GDM1 (cell line): Measurements from ENCODE around the gene MACROD2.
A peak's percentile ranks its signal among the peaks of the same experiment; 100 is the strongest.
"Not testable (repeated sequence)": the region's sequence is repeated elsewhere in the genome, so short reads cannot be mapped to it uniquely, and the experiment has no call there.

Experiments used
- DNase-seq: peaks from one replicate; lab custom pipeline; 2025; lab: John Stamatoyannopoulos, UW

The MACROD2 gene

DNA sequence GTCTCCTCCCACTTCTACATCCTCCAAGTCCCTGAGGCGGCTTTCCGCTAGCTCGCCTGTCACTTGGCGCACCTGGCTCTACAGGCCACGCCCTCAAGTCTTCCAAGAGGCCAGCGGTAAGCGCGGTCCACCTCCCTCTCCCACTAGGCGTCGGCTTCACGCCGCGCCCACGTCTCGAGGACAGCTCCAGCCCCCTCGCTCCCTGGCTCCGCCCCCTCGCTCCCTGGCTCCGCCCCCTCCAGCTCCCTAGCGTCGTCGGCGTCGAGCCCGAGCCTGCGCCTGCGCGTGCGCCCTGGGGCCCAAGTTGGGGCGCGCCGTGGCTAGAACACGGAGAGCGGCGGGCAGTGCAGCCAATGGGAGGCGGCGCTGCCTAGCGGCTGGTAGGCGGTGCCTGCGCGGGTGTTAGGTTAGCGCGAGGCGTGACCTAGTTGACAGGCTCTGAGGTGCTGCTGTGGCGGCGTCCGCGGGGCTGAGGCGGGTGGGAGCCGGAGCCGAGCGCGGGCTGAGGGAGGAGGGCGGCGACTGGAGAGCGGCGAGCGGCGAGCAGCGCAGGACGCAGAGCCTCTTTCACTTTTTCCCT is at the start of gene MACROD2:
TSS of gene MACROD2 (plus strand) at position 431 of the 580 bp plus-strand sequence.
- no peak for DNase-seq

GRCh38 chr20:13947719-13948118 is 47.6 kb upstream of the MACROD2 start:
- DNase-seq, result no peak

GRCh38 chr20:13953227-13953626 is 42.1 kb upstream of the MACROD2 start:
- DNase-seq, result no peak

DNA sequence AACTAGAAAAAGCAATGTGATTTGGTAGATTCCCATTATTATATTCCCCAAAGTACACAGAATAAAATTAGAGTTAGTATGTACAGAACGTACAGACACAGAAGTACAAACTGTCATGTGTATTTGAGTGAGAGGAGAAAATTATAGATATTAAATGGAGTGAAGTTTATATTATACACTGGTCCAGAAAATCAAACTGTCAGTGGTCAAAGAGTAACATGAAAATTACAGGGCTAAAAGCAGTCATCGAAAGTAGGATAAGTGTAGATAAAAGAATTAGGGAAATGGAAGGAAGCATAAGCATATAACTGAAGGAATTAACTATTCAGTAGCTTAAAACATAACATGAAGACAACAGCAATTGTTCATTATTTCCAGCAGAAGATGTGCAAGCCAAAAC is 35.2 kb upstream of the MACROD2 start:
- no peak for DNase-seq

DNA sequence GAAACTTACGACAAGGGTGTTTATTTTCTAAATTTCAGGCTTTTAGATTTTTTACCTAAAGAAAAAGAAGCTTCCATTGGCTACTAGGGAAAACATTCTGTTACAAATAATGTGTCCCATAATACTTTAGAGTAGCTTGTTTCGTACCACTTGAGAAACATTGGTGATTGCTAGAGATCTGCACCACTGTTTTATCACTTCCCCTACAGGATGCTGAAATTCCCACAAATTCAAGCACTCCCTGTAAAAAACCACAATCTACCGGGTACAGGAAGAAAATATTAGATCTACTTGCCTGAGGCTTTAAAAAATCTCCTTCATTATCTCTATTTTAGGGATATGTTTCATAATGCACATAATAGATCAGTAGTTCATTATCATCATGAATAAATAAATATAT is 34.8 kb upstream of the MACROD2 start:
- DNase-seq, result no peak

DNA sequence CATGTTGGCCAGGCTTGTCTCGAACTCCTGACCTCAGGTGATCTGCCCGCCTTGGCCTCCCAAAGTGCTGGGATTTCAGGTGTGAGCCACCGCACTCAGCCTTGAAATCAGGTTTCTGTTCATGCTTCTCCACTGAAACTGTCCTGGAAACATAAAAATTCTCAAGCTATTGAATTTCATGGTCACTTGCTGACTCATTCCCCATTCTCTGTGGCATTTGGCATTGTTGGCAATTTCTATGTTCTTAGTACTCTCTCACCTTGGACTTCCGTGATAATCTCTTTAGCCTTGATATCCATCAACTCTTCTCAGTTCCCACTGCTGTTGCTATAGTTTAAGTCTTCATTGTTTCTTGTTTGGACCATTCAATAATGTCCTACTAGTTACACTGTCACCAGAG is 11.1 kb upstream of the MACROD2 start:
- DNase-seq, result no peak

GRCh38 chr20:13990465-13990864 is 4.9 kb upstream of the MACROD2 start, which contains the start of gene SEL1L2:
Gene SEL1L2, minus strand, starts transcription at chr20:13990614. Its CDS starts 80 bp downstream, at chr20:13990534.
- DNase-seq, result no peak

DNA sequence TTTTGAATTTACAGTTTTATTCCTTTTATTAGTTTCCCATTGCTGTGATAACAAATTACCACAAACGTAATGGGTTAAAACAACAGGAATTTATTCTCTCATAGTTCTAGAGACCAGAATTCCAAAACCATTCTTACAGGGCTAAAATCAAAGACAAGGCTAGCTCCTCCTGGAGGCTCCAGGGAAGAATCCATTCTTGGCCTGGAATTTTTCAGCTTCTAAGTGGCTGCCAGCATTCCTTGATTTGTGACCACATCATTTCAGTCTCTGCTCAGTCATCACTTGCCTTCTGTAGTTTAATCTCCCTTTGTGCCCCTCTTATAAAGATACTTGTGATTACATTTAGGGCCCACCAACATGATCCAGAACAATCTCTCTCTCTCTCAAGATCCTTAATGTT is 4.0 kb upstream of the MACROD2 start:
- DNase-seq, result no peak

- not testable (repeated sequence) for DNase-seq
Measured at GRCh38 chr20:13991955-13992354, 3.4 kb upstream of the MACROD2 start.

GRCh38 chr20:13995841-13996240 is 525 bp downstream of the MACROD2 start:
- no peak for DNase-seq

DNA sequence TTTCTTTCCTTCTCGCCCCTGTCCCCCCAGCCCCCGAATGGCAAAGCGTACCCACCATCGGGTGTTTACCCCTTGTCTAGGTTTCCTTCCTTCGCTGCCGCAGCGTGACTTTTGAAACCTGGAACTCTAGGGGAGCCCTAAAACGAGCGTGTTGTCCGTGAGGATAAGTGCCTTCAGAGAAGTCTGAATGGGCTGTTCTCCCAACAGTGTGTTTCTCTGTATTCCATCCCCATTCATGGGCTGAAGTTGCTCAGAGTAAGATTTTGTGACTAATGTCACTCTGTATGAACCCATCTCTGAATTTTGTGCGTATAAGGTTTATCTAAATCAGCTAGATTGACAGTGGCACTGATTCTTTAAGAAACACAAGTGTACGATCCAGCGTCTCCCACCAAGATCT is 949 bp downstream of the MACROD2 start:
- no peak for DNase-seq

DNA sequence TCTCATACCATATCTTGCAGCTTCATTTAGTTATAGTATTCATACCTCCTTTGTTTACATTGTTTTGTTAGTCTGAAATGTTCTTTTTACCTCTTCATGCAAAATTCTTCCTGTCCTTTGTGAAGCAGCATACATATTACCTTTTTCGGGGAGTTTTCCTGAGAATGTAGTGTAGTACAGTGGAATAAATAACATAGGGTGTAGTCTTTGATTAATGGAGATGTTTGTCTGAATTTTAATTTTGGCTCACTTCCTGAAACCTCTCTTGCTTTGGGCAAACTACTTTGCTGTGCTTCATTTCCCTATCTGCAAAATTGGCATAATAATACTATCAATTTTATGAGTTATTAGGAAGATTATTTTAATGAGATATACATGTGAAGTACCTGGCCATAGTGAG is 5.6 kb downstream of the MACROD2 start:
- DNase-seq, result no peak

GRCh38 chr20:14005996-14006395 is 10.7 kb downstream of the MACROD2 start:
- DNase-seq, result no peak

DNA sequence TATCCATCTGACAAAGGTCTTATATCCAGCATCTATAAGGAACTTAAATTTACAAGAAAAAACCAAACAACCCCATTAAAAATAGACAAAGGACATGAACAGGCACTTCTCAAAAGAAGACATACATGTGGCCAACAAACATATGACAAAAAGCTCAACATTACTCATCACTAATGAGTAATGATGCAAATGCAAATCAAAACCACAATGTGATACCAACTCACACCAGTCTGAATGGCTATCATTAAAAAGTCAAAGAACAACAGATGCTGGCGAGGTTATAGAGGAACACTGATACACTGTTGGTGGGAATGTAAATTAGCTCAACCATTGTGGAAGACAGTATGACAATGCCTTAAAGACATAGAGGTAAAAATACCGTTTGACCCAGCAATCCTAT is 13.9 kb downstream of the MACROD2 start:
- no peak for DNase-seq

GRCh38 chr20:14012671-14013070 is 17.4 kb downstream of the MACROD2 start:
- no peak for DNase-seq

- no peak for DNase-seq
Measured at GRCh38 chr20:14030991-14031390, 35.7 kb downstream of the MACROD2 start.

DNA sequence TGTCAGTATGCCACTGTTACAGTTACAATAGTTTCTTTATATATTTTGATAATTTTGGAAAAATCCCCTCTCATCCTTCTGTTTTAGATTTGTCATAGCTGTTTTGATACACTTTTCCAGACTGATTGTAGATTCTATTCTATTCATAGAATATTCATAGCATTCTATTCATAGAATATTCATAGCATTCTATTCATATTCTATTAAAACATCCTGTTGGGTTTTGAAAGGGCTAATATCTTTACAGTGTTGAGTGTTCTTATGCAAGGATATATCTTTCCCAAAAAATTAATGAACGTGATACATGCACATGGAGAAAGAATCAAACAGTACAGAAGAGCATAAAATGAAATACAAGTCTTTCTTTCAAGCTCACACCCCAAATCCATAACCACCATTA is 38.0 kb downstream of the MACROD2 start:
- no peak for DNase-seq

GRCh38 chr20:14036567-14036966 is 41.3 kb downstream of the MACROD2 start:
- DNase-seq, result no peak

DNA sequence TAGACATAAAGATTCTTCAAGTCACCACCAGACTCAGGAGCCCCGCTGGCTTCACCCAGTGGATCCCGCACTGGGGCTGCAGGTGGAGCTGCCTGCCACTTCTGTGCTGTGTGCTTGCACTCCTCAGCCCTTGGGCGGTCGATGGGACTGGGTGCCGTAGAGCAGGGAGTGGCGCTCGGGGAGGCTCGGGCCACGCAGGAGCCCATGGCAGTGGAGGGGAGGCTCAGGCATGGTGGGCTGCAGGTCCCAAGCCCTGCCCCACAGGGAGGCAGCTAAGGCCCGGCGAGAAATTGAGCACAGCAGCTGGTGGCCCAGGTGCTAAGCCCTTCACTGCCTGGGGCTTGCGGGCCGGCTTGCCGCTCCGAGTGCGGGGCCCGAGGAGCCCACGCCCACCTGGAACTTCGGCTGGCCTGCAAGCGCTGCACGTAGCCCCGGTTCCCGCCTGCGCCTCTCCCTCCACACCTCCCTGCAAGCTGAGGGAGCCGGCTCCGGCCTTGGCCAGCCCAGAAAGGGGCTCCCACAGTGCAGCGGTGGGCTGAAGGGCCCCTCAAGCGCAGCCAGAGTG is 49.5 kb downstream of the MACROD2 start:
- not testable (repeated sequence) for DNase-seq

DNA sequence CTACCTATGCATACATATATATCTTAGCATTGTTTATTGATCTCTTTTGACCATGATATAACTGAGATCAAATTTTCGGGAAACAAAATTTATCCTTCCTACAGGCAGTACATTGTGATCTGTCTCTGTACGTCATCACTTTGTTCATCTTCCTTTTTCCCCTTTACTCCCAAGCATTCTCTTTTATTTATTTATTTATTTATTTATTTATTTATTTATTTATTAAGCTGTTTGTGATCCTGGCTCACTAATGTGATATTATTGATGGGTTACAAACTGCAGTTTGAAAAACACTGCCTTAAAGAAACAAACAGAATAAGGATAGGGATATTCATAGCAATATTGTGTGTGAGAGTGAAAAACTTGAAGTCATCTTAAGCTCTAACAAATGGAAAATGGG is 51.2 kb downstream of the MACROD2 start:
- DNase-seq, result no peak

DNA sequence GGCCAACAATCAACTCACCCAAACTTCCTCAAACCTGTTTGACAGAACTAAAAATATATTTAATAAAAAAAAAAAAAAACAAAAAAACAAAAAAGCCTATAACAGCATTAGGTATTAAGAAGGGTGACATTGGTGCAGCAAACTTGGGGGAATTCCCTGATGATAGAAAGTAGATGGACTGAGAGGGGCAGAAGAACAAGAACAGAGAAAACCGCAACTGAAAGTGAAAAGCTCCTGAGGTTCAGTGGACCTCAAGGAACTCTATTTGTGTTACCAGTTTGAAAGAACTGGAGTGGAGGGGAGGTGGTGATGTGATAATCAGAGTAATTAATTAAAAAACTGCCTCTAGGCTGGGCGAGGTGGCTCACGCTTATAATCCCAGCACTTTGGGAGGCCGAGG is 53.8 kb downstream of the MACROD2 start:
- no peak for DNase-seq

DNA sequence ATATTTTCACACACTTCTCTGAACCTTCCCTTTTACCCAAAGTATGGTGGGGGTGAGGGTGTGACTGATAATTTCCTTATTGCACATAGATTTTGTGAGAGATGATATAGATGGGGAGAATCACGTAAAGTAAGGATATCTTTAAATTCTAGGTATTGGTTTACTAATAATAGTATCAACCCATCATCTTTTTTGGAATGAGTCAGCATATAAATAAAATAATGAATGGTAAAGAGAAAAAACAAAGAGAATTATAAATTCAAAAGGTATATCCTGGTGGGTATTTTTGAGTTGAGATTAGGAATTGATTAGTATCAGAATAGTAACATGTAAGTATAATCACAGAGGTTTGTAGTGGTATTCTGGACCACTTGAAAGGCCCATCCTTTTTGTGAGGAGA is 56.1 kb downstream of the MACROD2 start:
- DNase-seq, result no peak

DNA sequence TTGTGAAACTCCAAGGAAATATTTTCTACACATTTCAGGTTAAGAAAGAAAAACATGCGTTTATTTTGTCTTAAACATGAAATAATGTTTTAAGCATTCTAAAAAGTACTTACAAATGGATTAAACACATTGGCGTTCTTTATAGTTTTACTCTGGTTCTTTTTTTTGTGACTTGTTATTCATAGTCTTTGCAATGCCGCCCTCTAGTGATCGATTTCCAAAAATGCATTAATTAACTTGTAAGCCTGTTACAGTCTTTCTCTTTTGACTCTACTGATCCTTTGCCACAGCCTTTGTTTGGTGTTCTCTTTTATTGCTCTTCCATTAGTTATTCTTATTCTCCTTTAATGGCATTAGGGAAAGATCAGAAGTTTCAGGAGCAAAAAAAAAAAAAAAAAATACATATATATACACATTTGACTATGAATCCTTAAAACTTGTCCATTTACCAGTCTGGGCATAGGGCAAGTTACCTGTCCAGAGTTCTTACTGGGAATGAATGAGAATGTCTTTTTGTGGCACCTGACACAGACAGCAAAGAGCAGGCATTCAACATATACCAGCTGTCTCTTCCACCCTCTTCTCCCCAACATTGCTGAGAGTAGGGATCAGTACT is 59.9 kb downstream of the MACROD2 start:
- DNase-seq, result peak; percentile 3

DNA sequence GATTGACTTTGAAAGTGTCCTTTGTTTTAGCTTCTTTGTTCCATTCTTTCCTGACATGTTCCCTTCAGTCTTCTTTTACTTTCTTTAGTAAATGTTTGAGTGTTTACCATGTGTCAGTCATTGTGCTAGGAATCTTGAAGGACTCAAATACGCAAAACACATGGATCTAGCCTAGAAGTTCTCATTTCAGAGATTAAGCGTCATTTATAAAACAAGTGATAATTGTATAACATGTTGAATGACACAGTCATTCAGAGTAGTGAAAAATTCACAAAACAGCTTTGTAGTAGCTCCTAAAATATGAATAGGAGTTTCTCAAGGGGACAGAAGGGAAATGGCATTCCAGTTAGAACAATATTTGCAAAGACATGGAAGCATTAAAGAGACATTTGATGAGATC is 66.9 kb downstream of the MACROD2 start:
- no peak for DNase-seq
